SJSA1 (cell line): Measurements from ENCODE around the gene DPYD. TPM values are rescaled to one million over a fixed set of nuclear protein-coding genes. Genes with fewer than 3 reads are reported as not detected.

Source experiments
- DNase-seq, 2 experiments: peaks; one replicate each; pipeline ENCODE4 v3.0.0-alpha.2; 2015 to 2020; ENCODE audit warnings: low spot score in 2 of 2, low read depth in 1 of 2
- H3K27ac ChIP-seq: fragments of 250-450 bp; sonication (Bioruptor Pico); 2 replicates; pipeline ENCODE4 v1.5.1; 2020; ENCODE audit warnings: mild to moderate bottlenecking, moderate library complexity
- H3K27me3 ChIP-seq: fragments of 250-450 bp; sonication (Bioruptor Pico); replicated peaks from 2 replicates; pipeline ENCODE4 v1.5.1; 2020; ENCODE audit warnings: mild to moderate bottlenecking, moderate library complexity
- H3K36me3 ChIP-seq: fragments of 250-450 bp; sonication (Bioruptor Pico); 2 replicates; pipeline ENCODE4 v1.5.1; 2020; ENCODE audit warnings: mild to moderate bottlenecking
- H3K4me1 ChIP-seq: fragments of 250-450 bp; sonication (Bioruptor Pico); replicated peaks from 2 replicates; pipeline ENCODE4 v1.6.1; 2021; ENCODE audit warnings: mild to moderate bottlenecking
- H3K4me3 ChIP-seq: fragments of 250-450 bp; sonication (Bioruptor Pico); 2 replicates; pipeline ENCODE4 v1.5.1; 2020; ENCODE audit warnings: mild to moderate bottlenecking
- H3K9me3 ChIP-seq: fragments of 250-450 bp; sonication (Bioruptor Pico); replicated peaks from 2 replicates; pipeline ENCODE4 v1.5.1; 2020; ENCODE audit warnings: mild to moderate bottlenecking
- total RNA-seq: library from RNA; depleted of rRNA; stranded (reverse); fragments of >200 nt; shearing (Covaris generic); gene quantifications from 2 replicates; pipeline ENCODE4 v1.2.3, GENCODE V29; 2014

Gene DPYD
- total RNA-seq, 1 experiment from 2014 or later, result 31.4 TPM

- DNase-seq, result no peak
- H3K27me3 ChIP-seq, result no peaks in the 10 kb centered on the region
- H3K4me1 ChIP-seq, result no peaks in the 10 kb centered on the region
- H3K36me3 ChIP-seq, result no peaks in the 10 kb centered on the region
- no peaks in the 10 kb centered on the region for H3K9me3 ChIP-seq
- H3K4me3 ChIP-seq, result no peak overlapping the region
- no peak overlapping the region for H3K27ac ChIP-seq
These were observed 754.2 kb downstream of the DPYD start for GRCh38 chr1:97166626-97167025.

DNA sequence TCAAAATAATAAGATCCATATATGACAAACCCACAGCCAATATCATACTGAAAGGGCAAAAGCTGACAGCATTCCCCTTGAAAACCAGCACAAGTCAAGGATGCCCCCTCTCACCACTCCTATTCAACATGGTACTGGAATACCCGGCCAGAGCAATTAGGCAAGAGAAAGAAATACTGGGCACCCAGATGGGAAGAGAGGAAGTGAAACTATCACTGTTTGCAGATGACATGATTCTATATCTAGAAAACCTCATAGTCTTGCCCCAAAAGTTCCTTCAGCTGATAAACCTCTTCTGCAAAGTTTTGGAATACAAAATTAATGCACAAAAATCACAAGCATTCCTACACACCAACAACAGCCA is 756.6 kb downstream of the DPYD start:
- no peak overlapping the region for H3K4me3 ChIP-seq
- no peak for DNase-seq
- no peak overlapping the region for H3K27ac ChIP-seq
- H3K4me1 ChIP-seq, result no peaks in the 10 kb centered on the region
- no peaks in the 10 kb centered on the region for H3K36me3 ChIP-seq
- H3K27me3 ChIP-seq, result no peaks in the 10 kb centered on the region
- H3K9me3 ChIP-seq, result no peaks in the 10 kb centered on the region

DNA sequence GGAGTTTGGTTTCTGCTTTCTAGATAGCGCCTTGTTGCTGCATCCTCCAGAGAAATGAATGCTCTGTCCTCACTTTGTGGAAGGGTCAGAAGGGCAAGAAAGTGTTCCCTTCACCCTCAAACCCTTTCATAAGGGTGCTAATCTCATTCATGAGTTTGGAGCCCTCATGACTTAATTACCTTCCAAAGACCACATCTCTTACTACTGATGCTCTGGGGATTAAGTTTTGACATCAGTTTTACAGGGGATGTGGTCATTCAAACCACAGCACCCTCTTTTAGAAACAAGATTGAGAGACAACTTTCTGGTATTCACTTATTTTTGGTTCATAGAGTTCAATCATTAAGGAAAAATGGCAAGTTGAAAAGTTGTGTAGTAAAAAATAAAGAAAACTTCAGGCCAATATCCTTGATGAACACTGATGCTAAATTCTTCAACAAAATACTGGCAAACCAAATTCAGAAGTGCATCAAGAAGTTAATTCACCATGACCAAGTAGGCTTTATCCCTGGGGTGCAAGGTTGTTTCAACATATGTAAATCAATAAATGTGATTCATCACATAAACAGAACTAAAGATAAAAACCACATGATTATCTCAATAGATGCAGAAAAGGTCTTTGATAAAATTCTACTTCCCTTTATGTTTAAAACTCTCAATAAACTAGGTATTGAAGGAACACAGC is 757.1 kb downstream of the DPYD start:
- DNase-seq, result no peak
- Histone ChIP-seq H3K36me3 (no peaks in the 10 kb centered on the region), H3K4me1 (no peaks in the 10 kb centered on the region), H3K4me3 (no peak overlapping the region), H3K9me3 (no peaks in the 10 kb centered on the region), H3K27ac (no peak overlapping the region), H3K27me3 (no peaks in the 10 kb centered on the region)

DNA sequence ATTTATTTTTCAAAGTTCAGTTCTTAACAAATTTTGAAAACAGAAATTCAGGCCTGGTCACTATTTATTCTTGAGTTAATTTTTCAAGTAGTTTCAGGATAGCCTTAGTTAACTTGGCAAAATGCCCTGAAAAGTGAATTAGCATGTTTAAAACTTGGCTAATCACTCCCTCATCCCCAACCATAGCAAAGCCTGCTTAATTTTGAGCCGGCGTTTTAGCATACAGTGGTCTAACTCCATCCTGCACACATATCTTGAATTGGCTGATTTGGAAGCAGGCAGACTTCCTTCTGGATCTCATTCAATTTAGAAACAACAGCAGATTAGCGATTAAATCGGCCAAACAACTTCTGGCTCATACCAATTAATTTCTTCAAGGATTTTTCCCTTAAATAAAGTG is 760.0 kb downstream of the DPYD start:
- no peaks in the 10 kb centered on the region for H3K27me3 ChIP-seq
- H3K27ac ChIP-seq, result no peak overlapping the region
- DNase-seq, result no peak
- H3K4me1 ChIP-seq, result no peaks in the 10 kb centered on the region
- no peak overlapping the region for H3K4me3 ChIP-seq
- no peaks in the 10 kb centered on the region for H3K9me3 ChIP-seq
- H3K36me3 ChIP-seq, result no peaks in the 10 kb centered on the region

GRCh38 chr1:97159342-97159741 is 761.5 kb downstream of the DPYD start:
- Histone ChIP-seq H3K4me1 (no peaks in the 10 kb centered on the region), H3K27ac (no peak overlapping the region), H3K4me3 (no peak overlapping the region), H3K36me3 (no peaks in the 10 kb centered on the region), H3K9me3 (no peaks in the 10 kb centered on the region), H3K27me3 (no peaks in the 10 kb centered on the region)
- no peak for DNase-seq

DNA sequence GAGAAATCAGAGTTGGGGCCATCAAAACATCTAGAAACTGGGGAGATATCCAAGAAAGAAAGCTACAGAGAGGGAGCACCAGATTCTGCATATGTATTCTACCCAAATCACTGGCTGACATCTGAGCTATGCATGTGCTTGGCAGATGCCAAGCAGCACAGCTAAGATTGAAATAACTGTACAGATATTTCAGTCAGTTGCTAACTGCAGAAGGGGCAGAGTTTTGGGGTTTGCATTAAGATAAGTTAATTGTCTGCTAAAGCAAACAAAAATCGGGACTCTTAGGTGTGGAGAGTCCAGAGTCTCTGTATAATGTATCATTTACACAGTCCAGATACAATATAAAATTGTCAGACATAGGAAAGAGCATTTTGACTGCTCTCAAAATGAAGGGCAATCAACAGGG is 762.1 kb downstream of the DPYD start:
- H3K9me3 ChIP-seq, result no peaks in the 10 kb centered on the region
- no peaks in the 10 kb centered on the region for H3K4me1 ChIP-seq
- no peak overlapping the region for H3K27ac ChIP-seq
- no peaks in the 10 kb centered on the region for H3K27me3 ChIP-seq
- DNase-seq, result no peak
- H3K36me3 ChIP-seq, result no peaks in the 10 kb centered on the region
- no peak overlapping the region for H3K4me3 ChIP-seq

- DNase-seq, result no peak
- no peaks in the 10 kb centered on the region for H3K4me1 ChIP-seq
- no peak overlapping the region for H3K27ac ChIP-seq
- no peaks in the 10 kb centered on the region for H3K27me3 ChIP-seq
- no peak overlapping the region for H3K4me3 ChIP-seq
- no peaks in the 10 kb centered on the region for H3K9me3 ChIP-seq
- H3K36me3 ChIP-seq, result no peaks in the 10 kb centered on the region
These were observed 762.8 kb downstream of the DPYD start for GRCh38 chr1:97157991-97158390.

DNA sequence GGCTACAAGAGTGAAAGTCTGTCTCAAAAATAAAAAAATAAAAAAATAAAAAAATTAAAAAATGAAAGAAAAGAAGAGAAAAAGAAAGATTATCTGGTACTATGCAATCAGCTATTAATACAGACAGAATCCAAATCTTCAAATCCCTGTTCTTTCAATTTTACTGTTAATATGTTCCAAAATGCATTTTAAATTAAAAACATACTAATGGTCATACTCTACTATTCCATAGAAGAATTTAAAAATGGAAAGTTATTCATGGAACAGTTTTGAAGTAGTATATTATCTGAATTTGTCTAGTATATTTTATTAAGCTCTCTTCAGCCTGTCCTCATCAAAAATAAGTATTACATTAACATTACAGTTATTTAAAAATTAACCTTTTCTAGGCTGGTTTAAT is 769.2 kb downstream of the DPYD start:
- no peaks in the 10 kb centered on the region for H3K9me3 ChIP-seq
- no peaks in the 10 kb centered on the region for H3K4me1 ChIP-seq
- no peak overlapping the region for H3K4me3 ChIP-seq
- DNase-seq, result no peak
- H3K36me3 ChIP-seq, result no peaks in the 10 kb centered on the region
- H3K27me3 ChIP-seq, result no peaks in the 10 kb centered on the region
- no peak overlapping the region for H3K27ac ChIP-seq

GRCh38 chr1:97145321-97145956 is 775.4 kb downstream of the DPYD start:
- Histone ChIP-seq H3K4me3 (no peak overlapping the region), H3K36me3 (no peaks in the 10 kb centered on the region), H3K27ac (peak overlapping the region; percentile 60), H3K4me1 (peaks cover 34% of the 10 kb centered on the region), H3K9me3 (no peaks in the 10 kb centered on the region), H3K27me3 (no peaks in the 10 kb centered on the region)
- peak in 1 of 2 experiments; percentile 66 for DNase-seq

- H3K4me1 ChIP-seq, result peaks cover 40% of the 10 kb centered on the region
- DNase-seq, result peak in 1 of 2 experiments; percentile 69
- no peak overlapping the region for H3K4me3 ChIP-seq
- no peaks in the 10 kb centered on the region for H3K36me3 ChIP-seq
- peak overlapping the region; percentile 60 for H3K27ac ChIP-seq
- no peaks in the 10 kb centered on the region for H3K9me3 ChIP-seq
- no peaks in the 10 kb centered on the region for H3K27me3 ChIP-seq
These were observed 776.3 kb downstream of the DPYD start for GRCh38 chr1:97144527-97144926.

DNA sequence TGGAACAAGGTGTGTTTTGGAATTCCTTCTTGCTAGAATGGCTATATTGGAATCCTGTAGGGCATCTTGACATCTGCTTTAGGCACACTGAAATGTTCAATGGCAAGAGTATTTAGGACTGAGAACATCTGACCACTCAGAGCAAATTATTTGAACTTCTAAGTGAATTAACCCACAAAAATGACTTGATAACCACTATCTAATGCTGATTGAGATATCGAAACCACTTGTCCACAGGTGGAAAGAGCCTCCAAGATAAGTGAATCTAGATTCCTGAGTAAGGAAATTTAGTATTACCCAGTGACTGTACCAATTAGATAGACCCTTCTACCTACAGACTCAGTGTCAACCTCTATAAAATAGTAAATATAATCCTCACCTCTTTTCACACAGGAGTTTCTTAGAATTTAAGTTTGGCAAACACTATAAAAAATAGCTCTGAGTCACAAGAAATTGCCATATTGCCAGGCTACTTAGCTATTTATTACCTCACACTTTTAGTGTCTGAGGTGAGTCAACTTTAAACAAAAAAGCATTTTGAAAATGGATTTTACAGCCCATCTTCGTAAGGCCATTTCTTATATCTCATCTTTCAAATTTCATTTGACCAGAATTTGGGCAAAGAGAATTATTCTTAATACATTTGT is 777.5 kb downstream of the DPYD start:
- Histone ChIP-seq H3K4me3 (no peak overlapping the region), H3K9me3 (no peaks in the 10 kb centered on the region), H3K27me3 (no peaks in the 10 kb centered on the region), H3K4me1 (peaks cover 52% of the 10 kb centered on the region), H3K27ac (peak overlapping the region; percentile 60), H3K36me3 (no peaks in the 10 kb centered on the region)
- peak in 1 of 2 experiments; percentile 15 for DNase-seq

DNA sequence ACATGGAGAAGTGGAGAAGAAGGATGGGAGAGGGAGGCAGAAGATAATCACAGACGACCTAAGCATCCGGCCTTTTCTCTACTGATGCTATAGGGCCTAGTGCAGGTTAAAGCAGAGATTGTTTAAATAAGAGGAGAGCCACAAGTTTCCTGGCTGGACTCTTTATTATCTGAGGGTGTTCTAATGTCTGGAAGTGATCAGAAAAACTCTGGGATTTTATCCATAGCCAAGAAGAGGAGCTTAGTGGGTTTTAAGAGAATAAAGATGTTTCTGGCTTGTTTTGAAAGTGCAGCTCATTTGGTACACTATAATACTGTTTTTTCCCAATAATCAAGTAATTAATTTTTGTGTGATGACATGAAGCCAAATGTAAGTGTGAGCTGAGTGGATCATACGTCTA is 780.2 kb downstream of the DPYD start:
- no peak for DNase-seq
- no peaks in the 10 kb centered on the region for H3K9me3 ChIP-seq
- H3K27me3 ChIP-seq, result no peaks in the 10 kb centered on the region
- H3K4me1 ChIP-seq, result peaks cover 50% of the 10 kb centered on the region
- no peak overlapping the region for H3K4me3 ChIP-seq
- H3K36me3 ChIP-seq, result no peaks in the 10 kb centered on the region
- H3K27ac ChIP-seq, result no peak overlapping the region

GRCh38 chr1:97139512-97139911 is 781.3 kb downstream of the DPYD start:
- peak overlapping the region; percentile 28 for H3K27ac ChIP-seq
- no peaks in the 10 kb centered on the region for H3K27me3 ChIP-seq
- no peaks in the 10 kb centered on the region for H3K9me3 ChIP-seq
- H3K4me3 ChIP-seq, result no peak overlapping the region
- H3K36me3 ChIP-seq, result no peaks in the 10 kb centered on the region
- peaks cover 39% of the 10 kb centered on the region for H3K4me1 ChIP-seq
- peak in 1 of 2 experiments; percentile 60 for DNase-seq

- Histone ChIP-seq H3K27me3 (no peaks in the 10 kb centered on the region), H3K36me3 (no peaks in the 10 kb centered on the region), H3K4me3 (no peak overlapping the region), H3K9me3 (no peaks in the 10 kb centered on the region), H3K4me1 (peaks cover 29% of the 10 kb centered on the region), H3K27ac (peak overlapping the region; percentile 28)
- no peak for DNase-seq
These were observed 782.3 kb downstream of the DPYD start for GRCh38 chr1:97138515-97139032.
